Body of pancreas (tissue), 4 donors: ENCODE results near the gene SLC16A11. TPM values are rescaled to one million over a fixed set of nuclear protein-coding genes. Genes with fewer than 3 reads are reported as not detected.

Source experiments
- ATAC-seq: fragments of 150-250 bp; one replicate; pipeline ENCODE4 v1.9.1; 2016
- DNase-seq, 4 donors: peaks; one replicate each; pipeline ENCODE4 v3.0.0-alpha.2; 2019
- H3K27ac ChIP-seq, 4 donors: fragments of 200-600 bp; sonication (generic); 1 replicate in 3 of 4; 2 replicates in 1 of 4; pipeline versions ENCODE4 v1.5.1 to v1.6.1; 2016 to 2019; ENCODE audit warnings: mild to moderate bottlenecking in 1 of 4, mixed read lengths in 1 of 4, moderate library complexity in 1 of 4
- H3K27me3 ChIP-seq, 2 donors: fragments of 200-600 bp; sonication (generic); one replicate each; pipeline ENCODE4 v1.6.0; 2016; ENCODE audit warnings: mild to moderate bottlenecking in 1 of 2
- H3K36me3 ChIP-seq, 2 donors: fragments of 200-600 bp; sonication (generic); replicated peaks in 1 of 2; 2 replicates each; pipeline ENCODE4 v1.5.1; 2016; ENCODE audit warnings: low read depth in 2 of 2; ENCODE audit not compliant: insufficient read depth in 1 of 2
- H3K4me1 ChIP-seq: fragments of 200-600 bp; sonication (generic); one replicate; pipeline ENCODE4 v1.6.0; 2016
- H3K4me3 ChIP-seq, 2 donors: fragments of 200-600 bp; sonication (generic); 1 replicate in 1 of 2; 2 replicates in 1 of 2; pipeline ENCODE4 v1.5.1; 2016 to 2019
- H3K9me3 ChIP-seq, 3 donors: fragments of 200-600 bp; sonication (generic); 1 replicate in 2 of 3; 2 replicates in 1 of 3; pipeline ENCODE4 v1.5.1; 2016
- POLR2A ChIP-seq, 3 donors: fragments of 450-650 bp; IDR thresholded peaks; one replicate each; pipeline ENCODE4 v1.6.1; 2016; ENCODE audit warnings: antibody characterized with exemption in 3 of 3, mild to moderate bottlenecking in 2 of 3
- WGBS, 2 donors: methylation state at CpG; one replicate each; pipeline ENCODE4 v1.1.5; 2017; 5-methylcytosine and 5-hydroxymethylcytosine counted together
- intact Hi-C: fragments of 100-400 bp; cut with DNase I; formaldehyde crosslinking; loops from one replicate; pipeline ENCODE4 v1.15.1; 2023
- total RNA-seq, 2 donors: library from RNA; depleted of rRNA; stranded (reverse); fragments of >200 nt; gene quantifications; one replicate each; pipeline ENCODE4 v1.1.0, GENCODE V29; 2016
- TF ChIP-seq, protein P1 (sequence below), 7 experiments: fragments of 450-650 bp in 4 of 7; fragments of 200-600 bp in 3 of 7; sonication (generic) in 3 of 7; IDR thresholded peaks; one replicate each; pipeline ENCODE4 v1.5.1; 2016 to 2019; ENCODE audit warnings: antibody characterized with exemption in 7 of 7

SLC16A11 gene
- total RNA-seq, 2 donors from 2014 or later = 4.2 to 10.9 TPM

- Histone ChIP-seq H3K36me3 (peaks cover 6 to 8% of the 10 kb centered on the region in 2 donors), H3K9me3 (no peaks in the 10 kb centered on the region), H3K27me3 (no peaks in the 10 kb centered on the region), H3K27ac (no peak overlapping the region), H3K4me1 (no peaks in the 10 kb centered on the region), H3K4me3 (no peak overlapping the region)
- TF ChIP-seq, protein P1, sequence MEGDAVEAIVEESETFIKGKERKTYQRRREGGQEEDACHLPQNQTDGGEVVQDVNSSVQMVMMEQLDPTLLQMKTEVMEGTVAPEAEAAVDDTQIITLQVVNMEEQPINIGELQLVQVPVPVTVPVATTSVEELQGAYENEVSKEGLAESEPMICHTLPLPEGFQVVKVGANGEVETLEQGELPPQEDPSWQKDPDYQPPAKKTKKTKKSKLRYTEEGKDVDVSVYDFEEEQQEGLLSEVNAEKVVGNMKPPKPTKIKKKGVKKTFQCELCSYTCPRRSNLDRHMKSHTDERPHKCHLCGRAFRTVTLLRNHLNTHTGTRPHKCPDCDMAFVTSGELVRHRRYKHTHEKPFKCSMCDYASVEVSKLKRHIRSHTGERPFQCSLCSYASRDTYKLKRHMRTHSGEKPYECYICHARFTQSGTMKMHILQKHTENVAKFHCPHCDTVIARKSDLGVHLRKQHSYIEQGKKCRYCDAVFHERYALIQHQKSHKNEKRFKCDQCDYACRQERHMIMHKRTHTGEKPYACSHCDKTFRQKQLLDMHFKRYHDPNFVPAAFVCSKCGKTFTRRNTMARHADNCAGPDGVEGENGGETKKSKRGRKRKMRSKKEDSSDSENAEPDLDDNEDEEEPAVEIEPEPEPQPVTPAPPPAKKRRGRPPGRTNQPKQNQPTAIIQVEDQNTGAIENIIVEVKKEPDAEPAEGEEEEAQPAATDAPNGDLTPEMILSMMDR (IDR thresholded peaks at IDR 0.05) = peak in 6 of 7 experiments; percentile 47 to 75 (median 68)
- no peak for TF ChIP-seq POLR2A (IDR thresholded peaks at IDR 0.05)
- 93 to 100% methylated on average over 2 of the region's 2 CpGs for WGBS, 2 donors
- peak; percentile 71 for ATAC-seq
- intact Hi-C loops = loop anchor here (10.0 kb wide), 1 partner anchor 90 kb away; no protein-coding TSS in a partner anchor
- DNase-seq = peak in 1 of 4 donors; percentile 33
Observed at GRCh38 chr17:7004398-7005253, 39.3 kb downstream of the SLC16A11 start.

DNA sequence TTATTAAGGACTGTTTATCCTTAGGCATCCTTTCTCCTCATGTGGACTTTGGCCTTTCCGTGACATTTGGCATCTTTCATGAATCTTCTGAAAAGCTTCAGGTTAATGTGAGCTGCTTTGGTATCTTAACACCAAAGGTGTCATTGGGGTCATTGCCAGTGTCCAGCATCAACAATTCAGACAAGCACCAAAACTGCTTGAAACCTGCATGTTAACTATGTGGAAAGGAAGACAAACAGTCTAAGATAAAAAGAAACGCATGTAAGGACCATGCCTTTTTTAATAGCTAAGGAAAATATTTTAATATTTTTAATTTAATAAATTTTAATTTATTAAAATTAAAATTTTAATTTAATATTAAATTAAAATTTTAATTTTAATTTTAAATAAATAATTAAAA is 40.1 kb downstream of the SLC16A11 start:
- intact Hi-C loops = loop anchor here (10.0 kb wide), 1 partner anchor 89 kb away; no protein-coding TSS in a partner anchor
- DNase-seq = no peak
- no peaks in the 10 kb centered on the region for H3K27me3 ChIP-seq
- peaks cover 6 to 15% of the 10 kb centered on the region in 2 donors for H3K36me3 ChIP-seq
- TF ChIP-seq, protein P1 (IDR thresholded peaks at IDR 0.05) = no peak
- TF ChIP-seq POLR2A (IDR thresholded peaks at IDR 0.05) = no peak
- no peak overlapping the region for H3K27ac ChIP-seq
- no peaks in the 10 kb centered on the region for H3K9me3 ChIP-seq
- WGBS, 2 donors = 86 to 93% methylated on average over 2 of the region's 2 CpGs
- no peaks in the 10 kb centered on the region for H3K4me1 ChIP-seq
- no peak for ATAC-seq
- no peak overlapping the region for H3K4me3 ChIP-seq

DNA sequence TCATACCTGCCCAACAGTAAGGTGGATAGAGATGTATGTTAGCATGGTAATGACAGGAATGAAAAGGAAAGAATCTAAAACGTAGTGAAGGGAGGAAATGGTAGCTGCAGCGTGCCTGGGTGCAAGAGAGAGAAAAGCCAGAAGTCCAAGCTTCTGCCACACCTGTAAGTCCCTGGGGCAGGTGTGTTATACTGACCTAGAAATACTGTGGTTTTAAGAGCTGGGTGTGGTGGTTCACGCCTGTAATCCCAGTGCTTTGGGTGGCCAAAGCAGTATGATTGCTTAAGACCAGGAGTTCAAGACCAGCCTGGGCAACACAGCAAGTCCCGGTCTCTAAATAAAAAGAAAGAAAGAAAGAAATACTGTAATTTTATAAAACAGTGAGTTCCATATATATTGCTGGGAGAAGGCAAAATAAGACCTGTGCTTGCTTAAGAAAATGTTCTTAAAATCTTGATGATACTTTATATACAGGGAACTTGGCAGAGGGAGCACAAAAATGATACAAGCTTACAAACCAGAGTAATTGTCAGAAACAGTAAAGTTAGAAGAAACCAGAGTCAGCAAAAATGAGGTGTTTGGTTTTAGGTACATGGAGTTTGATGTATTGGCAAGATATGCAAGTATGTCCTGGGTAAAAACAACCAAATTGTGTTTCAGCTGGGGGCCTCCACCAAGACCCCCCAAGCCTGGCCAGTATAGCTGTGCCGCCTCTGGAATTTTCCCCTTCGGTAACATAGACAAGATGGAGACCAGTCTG is 41.4 kb downstream of the SLC16A11 start:
- no peak for DNase-seq
- ATAC-seq = no peak
- TF ChIP-seq POLR2A (IDR thresholded peaks at IDR 0.05) = no peak
- TF ChIP-seq, protein P1 (IDR thresholded peaks at IDR 0.05) = no peak
- intact Hi-C loops = loop anchor here (10.0 kb wide), 1 partner anchor 88 kb away; no protein-coding TSS in a partner anchor
- no peaks in the 10 kb centered on the region for H3K4me1 ChIP-seq
- 85 to 88% methylated on average over 6 of the region's 6 CpGs for WGBS, 2 donors
- no peak overlapping the region for H3K4me3 ChIP-seq
- H3K9me3 ChIP-seq = no peaks in the 10 kb centered on the region
- peaks cover 6 to 17% of the 10 kb centered on the region in 2 donors for H3K36me3 ChIP-seq
- no peaks in the 10 kb centered on the region for H3K27me3 ChIP-seq
- H3K27ac ChIP-seq = no peak overlapping the region

- ATAC-seq = no peak
- H3K36me3 ChIP-seq = peaks cover 6 to 17% of the 10 kb centered on the region in 2 donors
- intact Hi-C loops = loop anchor here (10.0 kb wide), 1 partner anchor 87 kb away; no protein-coding TSS in a partner anchor
Observed at GRCh38 chr17:7001318-7001961, 42.5 kb downstream of the SLC16A11 start.

More at GRCh38 chr17:7001318-7001961, 42.5 kb downstream of the SLC16A11 start:
- Histone ChIP-seq H3K27ac (no peak overlapping the region), H3K4me1 (peaks cover under 1% of the 10 kb centered on the region), H3K4me3 (no peak overlapping the region), H3K27me3 (no peaks in the 10 kb centered on the region), H3K9me3 (no peaks in the 10 kb centered on the region)
- WGBS, 2 donors = 66 to 76% methylated on average over 10 of the region's 10 CpGs
- no peak for TF ChIP-seq POLR2A (IDR thresholded peaks at IDR 0.05)
- TF ChIP-seq, protein P1 (IDR thresholded peaks at IDR 0.05) = peak in 5 of 7 experiments; percentile 15 to 35 (median 31)
- DNase-seq = peak in 1 of 4 donors; percentile 41
